Superior temporal gyrus (tissue), 1 donor: ENCODE data around the gene COL6A1.

ENCODE experiments used
- DNase-seq: peaks from one replicate; pipeline ENCODE4 v3.0.0-alpha.2; 2016; ENCODE audit errors: extremely low spot score

Gene COL6A1

GRCh38 chr21:46050668-46051378 is 69.3 kb downstream of the COL6A1 start:
- DNase-seq: no peak

GRCh38 chr21:46051379-46051770 is 69.8 kb downstream of the COL6A1 start:
- no peak for DNase-seq

GRCh38 chr21:46051821-46052675 is 70.5 kb downstream of the COL6A1 start:
- DNase-seq: no peak

- no peak for DNase-seq
These were observed 71.4 kb downstream of the COL6A1 start for GRCh38 chr21:46052703-46053651.

GRCh38 chr21:46054031-46054430 is 72.5 kb downstream of the COL6A1 start:
- no peak for DNase-seq

- no peak for DNase-seq
These were observed 72.9 kb downstream of the COL6A1 start for GRCh38 chr21:46054451-46054881.
